OCI-LY1 (cell line): ENCODE data around the gene NRP2.

ENCODE experiments used
- CTCF ChIP-seq: fragments of 200-600 bp; sonication (generic), shearing (Covaris generic); IDR thresholded peaks from 2 replicates; pipeline ENCODE4 v1.5.1; 2017; ENCODE audit warnings: mild to moderate bottlenecking, antibody characterized with exemption, low read length, moderate library complexity, mixed read lengths
- EZH2 ChIP-seq: fragments of 200-600 bp; sonication (generic), shearing (Covaris generic); IDR thresholded peaks from 2 replicates; pipeline ENCODE4 v1.8.0; 2017; ENCODE audit warnings: borderline replicate concordance, mixed run types, mild to moderate bottlenecking, antibody characterized with exemption, low read length, moderate library complexity, mixed read lengths

GRCh38 chr2:205637779-205638503, 44.4 kb upstream of the NRP2 start:
- TF ChIP-seq EZH2 = no peak
- TF ChIP-seq CTCF = no peak
